Heart right ventricle (tissue), 16 donors: ENCODE data around the gene SLC22A17. TPM values are rescaled to one million over a fixed set of nuclear protein-coding genes. Genes with fewer than 3 reads are reported as not detected.

Source experiments
- ATAC-seq, 8 donors: fragments of 200-7000 bp; cut with Tn5 transposase; one replicate each; pipeline ENCODE4 v1.9.1; 2020; ENCODE audit warnings: mild to moderate bottlenecking in 8 of 8, moderate library complexity in 8 of 8, moderate number of reproducible peaks in 1 of 8
- DNase-seq, 2 donors: peaks; one replicate each; pipeline ENCODE4 v3.0.0-alpha.2; 2020
- H3K27ac ChIP-seq, 10 donors: fragments of 200-600 bp; sonication (generic) in 2 of 10; one replicate each; pipeline versions ENCODE4 v1.5.0 to v1.8.0; 2020 to 2022; ENCODE audit warnings: mild to moderate bottlenecking in 3 of 10
- H3K27me3 ChIP-seq, 7 donors: fragments of 200-600 bp; one replicate each; pipeline ENCODE4 v1.8.0; 2021 to 2022; ENCODE audit warnings: mild to moderate bottlenecking in 2 of 7
- H3K36me3 ChIP-seq, 9 donors: fragments of 200-600 bp; sonication (generic) in 1 of 9; one replicate each; pipeline versions ENCODE4 v1.5.0 to v1.8.0; 2020 to 2022; ENCODE audit warnings: mild to moderate bottlenecking in 2 of 9
- H3K4me1 ChIP-seq, 9 donors: fragments of 200-600 bp; sonication (generic) in 1 of 9; one replicate each; pipeline versions ENCODE4 v1.5.0 to v1.8.0; 2020 to 2022; ENCODE audit warnings: mild to moderate bottlenecking in 4 of 9
- H3K4me3 ChIP-seq, 10 donors: fragments of 200-600 bp; sonication (generic) in 2 of 10; one replicate each; pipeline versions ENCODE4 v1.5.0 to v1.8.0; 2020 to 2022; ENCODE audit warnings: mild to moderate bottlenecking in 7 of 10, moderate library complexity in 2 of 10
- H3K9me3 ChIP-seq, 11 donors: fragments of 200-600 bp in 10 of 11; sonication (generic) in 2 of 11; one replicate each; pipeline versions ENCODE4 v1.5.0 to v1.8.0; 2013 to 2022; ENCODE audit warnings: mild to moderate bottlenecking in 2 of 11, control low read depth in 1 of 11, moderate library complexity in 1 of 11
- CTCF ChIP-seq, 9 donors: fragments of 200-600 bp; sonication (generic) in 2 of 9; IDR thresholded peaks; one replicate each; pipeline versions ENCODE4 v1.5.0 to v1.8.0; 2021 to 2022; ENCODE audit warnings: antibody characterized with exemption in 9 of 9, mild to moderate bottlenecking in 5 of 9, moderate library complexity in 1 of 9
- WGBS, 2 donors: extraction: QIAGEN DNeasy Blood & Tissue Kit; methylation state at CpG; one replicate each; pipeline ENCODE4 v1.1.7; 2013; ENCODE audit warnings: inconsistent platforms in 1 of 2; 5-methylcytosine and 5-hydroxymethylcytosine counted together
- intact Hi-C, 10 donors: fragments of 100-400 bp; cut with DNase I; formaldehyde crosslinking; loops; one replicate each; pipeline versions ENCODE4 v1.11.1 to v1.14.2; 2022
- polyA plus RNA-seq, 2 donors: library from polyadenylated mRNA; stranded (reverse); fragments of 200-250 nt; gene quantifications; one replicate each; pipeline ENCODE4 v1.2.3, GENCODE V29; 2013
- total RNA-seq, 10 donors: library from RNA; stranded (reverse); fragmentation: NEBNext Ultra II Directional in 3 of 10; extraction: Animal tissue kit (Norgen Biotek cat#: 25700) in 3 of 10; gene quantifications; one replicate each; pipeline versions ENCODE4 v1.2.1 to v1.2.4, GENCODE V29; 2021 to 2023
- donor health status: Arrhythmogenic right ventricular cardiomyopathy.
- donor health status: ischemic (EF 13 %, LVEDD 7.1; RV severe dilation, severe dysfunction).
- donor health status: healthy with polysubstance abuse.
- donor health status: DM: no; HTN: yes; CAD: no.
- donor health status: DM: no; HTN: no; CAD: no.
- donor health status: ischemic (EF 25% LVEDD 6.9; RV normal size, moderate dysfunction).
- donor health status: ischemic (EF 25% LVEDD 5.7; RV mildly dilated, moderate dysfunction).
- donor health status: healthy.
- donor health status: DM: yes; HTN: yes; CAD: no.
- donor health status: Ischemic cardiomyopathy.
- donor health status: ischemic (EF 35%, LVEDD 5.7; RV mildly dilated, moderate dysfunction).
- donor health status: nonischemic (EF 11% LVEDD 7.7; RV severe dilation, severe dysfunction).
- donor health status: DM: yes; HTN: yes; CAD: no.
- donor health status: PGD.
- donor health status: ischemic (EF 29% LVEDD 5.4; RV normal size, mild dysfunction).
- donor health status: nonischemic (EF 23%, LVEDD 6.1; RV moderate dilation, normal function).

The SLC22A17 gene
- total and polyA plus RNA-seq, 12 donors: 4.8 to 18.9 (median 9.8) TPM

- 66 to 70% methylated on average over 11 of the region's 11 CpGs for WGBS, 2 donors
- intact Hi-C loops: loop anchor here in 6 of 10 donors (5.0 to 10.0 kb wide), 4 partner anchors 51 to 116 kb away; no protein-coding TSS in a partner anchor
- no peak for TF ChIP-seq CTCF (IDR thresholded peaks at IDR 0.05)
- peak in 6 of 8 donors; percentile 2 to 35 (median 9) for ATAC-seq
- H3K36me3 ChIP-seq: peaks cover 0 to 36% (median 8%) of the 10 kb centered on the region in 9 donors
- peaks cover 0 to 39% (median 8%) of the 10 kb centered on the region in 9 donors for H3K4me1 ChIP-seq
- peaks cover 0 to 7% (median 0%) of the 10 kb centered on the region in 7 donors for H3K27me3 ChIP-seq
- H3K27ac ChIP-seq: no peak overlapping the region
- DNase-seq: no peak
- H3K9me3 ChIP-seq: no peaks in the 10 kb centered on the region
- H3K4me3 ChIP-seq: no peak overlapping the region
These were observed 26.0 kb upstream of the SLC22A17 start for GRCh38 chr14:23378612-23379220.

- H3K36me3 ChIP-seq: peaks cover 0 to 28% (median 7%) of the 10 kb centered on the region in 9 donors
- DNase-seq: no peak
- intact Hi-C loops: loop anchor here in 6 of 10 donors (2.0 to 10.0 kb wide), 5 partner anchors 49 to 116 kb away; no protein-coding TSS in a partner anchor
- peaks cover 0 to 7% (median 0%) of the 10 kb centered on the region in 7 donors for H3K27me3 ChIP-seq
- H3K27ac ChIP-seq: peak overlapping the region in 3 of 10 donors; percentile 23 to 44 (median 32)
- ATAC-seq: peak in 6 of 8 donors; percentile 1 to 19 (median 8)
- 66 to 69% methylated on average over 14 of the region's 14 CpGs for WGBS, 2 donors
- H3K9me3 ChIP-seq: no peaks in the 10 kb centered on the region
- peaks cover 0 to 37% (median 8%) of the 10 kb centered on the region in 9 donors for H3K4me1 ChIP-seq
- H3K4me3 ChIP-seq: no peak overlapping the region
- no peak for TF ChIP-seq CTCF (IDR thresholded peaks at IDR 0.05)
These were observed 25.2 kb upstream of the SLC22A17 start for GRCh38 chr14:23377573-23378563.

- H3K36me3 ChIP-seq: peaks cover 0 to 21% (median 0%) of the 10 kb centered on the region in 9 donors
- peak in 2 of 8 donors; percentile 0 to 4 for ATAC-seq
- peak overlapping the region in 5 of 10 donors; percentile 22 to 44 (median 30) for H3K27ac ChIP-seq
- H3K27me3 ChIP-seq: peaks cover 0 to 7% (median 0%) of the 10 kb centered on the region in 7 donors
- DNase-seq: no peak
- no peaks in the 10 kb centered on the region for H3K9me3 ChIP-seq
- peak overlapping the region in 3 of 10 donors; percentile 23 to 33 (median 32) for H3K4me3 ChIP-seq
- no peak for TF ChIP-seq CTCF (IDR thresholded peaks at IDR 0.05)
- H3K4me1 ChIP-seq: peaks cover 0 to 34% (median 8%) of the 10 kb centered on the region in 9 donors
- intact Hi-C loops: loop anchor here in 6 of 10 donors (2.0 to 10.0 kb wide), 5 partner anchors 48 to 115 kb away; no protein-coding TSS in a partner anchor
- 37 to 45% methylated on average over 11 of the region's 11 CpGs for WGBS, 2 donors
These were observed 24.5 kb upstream of the SLC22A17 start for GRCh38 chr14:23377198-23377550.
